Ammon's horn (tissue), 1 donor: ENCODE measurements around the gene SLC7A6OS.

ENCODE experiments used
- DNase-seq: peaks from one replicate; pipeline ENCODE4 v3.0.0-alpha.2; 2016; ENCODE audit warnings: low spot score

Gene SLC7A6OS

GRCh38 chr16:68279726-68280558 is 30.8 kb downstream of the SLC7A6OS start:
- DNase-seq = no peak

- DNase-seq = no peak
Observed at GRCh38 chr16:68276223-68276622, 34.5 kb downstream of the SLC7A6OS start.

- no peak for DNase-seq
Observed at GRCh38 chr16:68275611-68276191, 35.0 kb downstream of the SLC7A6OS start.

- no peak for DNase-seq
Observed at GRCh38 chr16:68274441-68274840, 36.3 kb downstream of the SLC7A6OS start.

GRCh38 chr16:68273896-68274295 is 36.9 kb downstream of the SLC7A6OS start:
- no peak for DNase-seq

GRCh38 chr16:68273459-68273858 is 37.3 kb downstream of the SLC7A6OS start:
- DNase-seq = no peak

GRCh38 chr16:68272507-68273209 is 38.1 kb downstream of the SLC7A6OS start:
- no peak for DNase-seq

GRCh38 chr16:68270353-68270752 is 40.4 kb downstream of the SLC7A6OS start:
- DNase-seq = no peak

GRCh38 chr16:68269793-68270192 is 41.0 kb downstream of the SLC7A6OS start:
- DNase-seq = no peak

GRCh38 chr16:68267612-68268405 is 42.9 kb downstream of the SLC7A6OS start:
- no peak for DNase-seq

- DNase-seq = peak; percentile 59
Observed at GRCh38 chr16:68265078-68265920, 45.4 kb downstream of the SLC7A6OS start.

GRCh38 chr16:68264128-68265077 is 46.3 kb downstream of the SLC7A6OS start, which contains the start of gene SLC7A6:
TSS of gene SLC7A6 (plus strand) at chr16:68264526. CDS start at chr16:68274727, 10,201 bp downstream.
- DNase-seq = peak; percentile 78

GRCh38 chr16:68263559-68264127 is 47.1 kb downstream of the SLC7A6OS start:
- no peak for DNase-seq

GRCh38 chr16:68259007-68259825 is 51.5 kb downstream of the SLC7A6OS start:
- no peak for DNase-seq

- DNase-seq = no peak
Observed at GRCh38 chr16:68257906-68258800, 52.6 kb downstream of the SLC7A6OS start.

- DNase-seq = peak; percentile 76
Observed at GRCh38 chr16:68257251-68257905, 53.4 kb downstream of the SLC7A6OS start.

GRCh38 chr16:68255712-68256111 is 55.0 kb downstream of the SLC7A6OS start:
- DNase-seq = no peak
